WTC11 (cell line): ENCODE data around the gene STRA8. TPM values are rescaled to one million over a fixed set of nuclear protein-coding genes. Genes with fewer than 3 reads are reported as not detected.

Source experiments
- ATAC-seq: fragments of 200-7000 bp; cut with Tn5 transposase; 2 replicates; pipeline ENCODE4 v1.10.0; 2021; ENCODE audit warnings: mild to moderate bottlenecking, moderate library complexity
- CTCF ChIA-PET: fragments of 300-600 bp; sonication (Branson Sonifier 250); formaldehyde crosslinking; loops from one replicate; lab custom pipeline; 2021; ENCODE audit warnings: antibody characterized with exemption; lab: Charles Lee
- POLR2A ChIA-PET: fragments of 350-600 bp; sonication (Branson Sonifier 250); formaldehyde crosslinking; loops from one replicate; lab custom pipeline; 2021; ENCODE audit warnings: antibody characterized with exemption; lab: Charles Lee
- DNase-seq: peaks from one replicate; pipeline ENCODE4 v3.0.0; 2021; ENCODE audit warnings: low spot score
- H3K27ac Mint-ChIP-seq: 2 replicates; pipeline ENCODE4 v1.8.0; 2021; ENCODE audit warnings: mixed read lengths
- H3K27me3 Mint-ChIP-seq: 2 replicates; pipeline ENCODE4 v1.8.0; 2021; ENCODE audit warnings: low read depth, mild to moderate bottlenecking, moderate library complexity, mixed read lengths
- H3K36me3 Mint-ChIP-seq: 2 replicates; pipeline ENCODE4 v1.8.0; 2021; ENCODE audit warnings: mixed read lengths
- H3K4me1 Mint-ChIP-seq: 2 replicates; pipeline ENCODE4 v1.8.0; 2022; ENCODE audit warnings: mixed read lengths
- H3K4me3 Mint-ChIP-seq: 2 replicates; pipeline ENCODE4 v1.8.0; 2021; ENCODE audit warnings: mild to moderate bottlenecking, moderate library complexity, mixed read lengths
- H3K9me3 Mint-ChIP-seq: 2 replicates; pipeline ENCODE4 v1.8.0; 2021; ENCODE audit warnings: mixed read lengths
- CBFB ChIP-seq: sonication (generic); formaldehyde crosslinking; IDR thresholded peaks from 2 replicates; pipeline ENCODE4 v1.8.1; 2022; ENCODE audit warnings: mild to moderate bottlenecking, low read depth, missing genetic modification reagents
- CREM ChIP-seq: sonication (generic); formaldehyde crosslinking; IDR thresholded peaks from 2 replicates; pipeline ENCODE4 v1.8.1; 2022; ENCODE audit warnings: mild to moderate bottlenecking, missing genetic modification reagents, moderate library complexity
- E2F1 ChIP-seq: sonication (generic); formaldehyde crosslinking; IDR thresholded peaks from 2 replicates; pipeline ENCODE4 v1.8.0; 2022; ENCODE audit warnings: mild to moderate bottlenecking, missing genetic modification reagents
- ERG ChIP-seq: fragments of 250-450 bp; sonication (Bioruptor Pico); IDR thresholded peaks from 2 replicates; pipeline ENCODE4 v1.8.0; 2021; ENCODE audit warnings: mild to moderate bottlenecking
- FOXK1 ChIP-seq: sonication (generic); formaldehyde crosslinking; IDR thresholded peaks from 2 replicates; pipeline ENCODE4 v1.8.0; 2022; ENCODE audit warnings: mild to moderate bottlenecking, moderate library complexity, missing genetic modification reagents
- NFATC4 ChIP-seq: fragments of 250-450 bp; sonication (Bioruptor Pico); IDR thresholded peaks from 2 replicates; pipeline ENCODE4 v1.9.0; 2021; ENCODE audit warnings: mild to moderate bottlenecking
- NFE2L1 ChIP-seq: sonication (generic); formaldehyde crosslinking; IDR thresholded peaks from 2 replicates; pipeline ENCODE4 v1.8.1; 2023; ENCODE audit warnings: missing genetic modification reagents
- PRRX2 ChIP-seq: fragments of 250-450 bp; sonication (Bioruptor Pico); IDR thresholded peaks from 2 replicates; pipeline ENCODE4 v1.8.0; 2021; ENCODE audit warnings: mild to moderate bottlenecking
- SMAD4 ChIP-seq: sonication (generic); formaldehyde crosslinking; IDR thresholded peaks from 2 replicates; pipeline ENCODE4 v1.8.0; 2022; ENCODE audit warnings: mild to moderate bottlenecking, missing genetic modification reagents
- TCF7 ChIP-seq: sonication (generic); formaldehyde crosslinking; IDR thresholded peaks from 2 replicates; pipeline ENCODE4 v1.8.0; 2022; ENCODE audit warnings: mild to moderate bottlenecking, low read depth, missing genetic modification reagents, moderate library complexity
- TEAD1 ChIP-seq: sonication (generic); formaldehyde crosslinking; IDR thresholded peaks from 2 replicates; pipeline ENCODE4 v1.8.0; 2022; ENCODE audit warnings: mild to moderate bottlenecking, missing genetic modification reagents
- TEAD4 ChIP-seq: sonication (generic); formaldehyde crosslinking; IDR thresholded peaks from 2 replicates; pipeline ENCODE4 v1.8.0; 2022; ENCODE audit warnings: mild to moderate bottlenecking, missing genetic modification reagents
- USF1 ChIP-seq: sonication (generic); formaldehyde crosslinking; IDR thresholded peaks from 2 replicates; pipeline ENCODE4 v1.8.0; 2022; ENCODE audit warnings: mild to moderate bottlenecking, missing genetic modification reagents
- ZBTB21 ChIP-seq: sonication (generic); formaldehyde crosslinking; IDR thresholded peaks from 2 replicates; pipeline ENCODE4 v1.8.1; 2023; ENCODE audit warnings: mild to moderate bottlenecking, missing genetic modification reagents, borderline replicate concordance
- ZBTB43 ChIP-seq: sonication (generic); formaldehyde crosslinking; IDR thresholded peaks from 2 replicates; pipeline ENCODE4 v1.8.1; 2023; ENCODE audit warnings: mild to moderate bottlenecking, missing genetic modification reagents
- ZNF219 ChIP-seq: sonication (generic); formaldehyde crosslinking; IDR thresholded peaks from 2 replicates; pipeline ENCODE4 v1.8.0; 2023; ENCODE audit warnings: missing genetic modification reagents, mild to moderate bottlenecking, borderline replicate concordance
- ZNF281 ChIP-seq: sonication (generic); formaldehyde crosslinking; IDR thresholded peaks from 2 replicates; pipeline ENCODE4 v1.8.0; 2023; ENCODE audit warnings: mild to moderate bottlenecking, missing genetic modification reagents
- total RNA-seq: library from RNA; stranded (reverse); gene quantifications from 3 replicates; pipeline ENCODE4 v1.2.3, GENCODE V29; 2021
- TF ChIP-seq, protein P1 (sequence below): sonication (generic); formaldehyde crosslinking; IDR thresholded peaks from 2 replicates; pipeline ENCODE4 v1.8.0; 2023; ENCODE audit warnings: missing genetic modification reagents
- TF ChIP-seq, protein P2 (sequence below): sonication (generic); formaldehyde crosslinking; IDR thresholded peaks from 2 replicates; pipeline ENCODE4 v1.8.1; 2023; ENCODE audit warnings: mild to moderate bottlenecking, missing genetic modification reagents
- TF ChIP-seq, protein P3 (sequence below): sonication (generic); formaldehyde crosslinking; IDR thresholded peaks from 2 replicates; pipeline ENCODE4 v1.8.0; 2022; ENCODE audit warnings: mild to moderate bottlenecking, missing genetic modification reagents

Gene STRA8
- total RNA-seq, 1 experiment from 2014 or later = not detected

- H3K36me3 Mint-ChIP-seq = no peaks in the 10 kb centered on the region
- TF ChIP-seq NFATC4 (CRISPR knock-in tag) (no peak), FOXK1 (no peak), USF1 (CRISPR knock-in tag) (no peak), PRRX2 (CRISPR knock-in tag) (no peak), TEAD4 (CRISPR knock-in tag) (no peak), SMAD4 (no peak), E2F1 (CRISPR knock-in tag) (no peak), TEAD1 (CRISPR knock-in tag) (no peak), CBFB (CRISPR knock-in tag) (no peak), ERG (CRISPR knock-in tag) (no peak), ZBTB21 (CRISPR knock-in tag) (no peak), CREM (CRISPR knock-in tag) (no peak), ZNF281 (CRISPR knock-in tag) (no peak), TCF7 (CRISPR knock-in tag) (no peak), ZNF219 (no peak), NFE2L1 (no peak), ZBTB43 (CRISPR knock-in tag) (no peak)
- TF ChIP-seq, protein P1, sequence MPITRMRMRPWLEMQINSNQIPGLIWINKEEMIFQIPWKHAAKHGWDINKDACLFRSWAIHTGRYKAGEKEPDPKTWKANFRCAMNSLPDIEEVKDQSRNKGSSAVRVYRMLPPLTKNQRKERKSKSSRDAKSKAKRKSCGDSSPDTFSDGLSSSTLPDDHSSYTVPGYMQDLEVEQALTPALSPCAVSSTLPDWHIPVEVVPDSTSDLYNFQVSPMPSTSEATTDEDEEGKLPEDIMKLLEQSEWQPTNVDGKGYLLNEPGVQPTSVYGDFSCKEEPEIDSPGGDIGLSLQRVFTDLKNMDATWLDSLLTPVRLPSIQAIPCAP (CRISPR knock-in tag) = no peak
- TF ChIP-seq, protein P2, sequence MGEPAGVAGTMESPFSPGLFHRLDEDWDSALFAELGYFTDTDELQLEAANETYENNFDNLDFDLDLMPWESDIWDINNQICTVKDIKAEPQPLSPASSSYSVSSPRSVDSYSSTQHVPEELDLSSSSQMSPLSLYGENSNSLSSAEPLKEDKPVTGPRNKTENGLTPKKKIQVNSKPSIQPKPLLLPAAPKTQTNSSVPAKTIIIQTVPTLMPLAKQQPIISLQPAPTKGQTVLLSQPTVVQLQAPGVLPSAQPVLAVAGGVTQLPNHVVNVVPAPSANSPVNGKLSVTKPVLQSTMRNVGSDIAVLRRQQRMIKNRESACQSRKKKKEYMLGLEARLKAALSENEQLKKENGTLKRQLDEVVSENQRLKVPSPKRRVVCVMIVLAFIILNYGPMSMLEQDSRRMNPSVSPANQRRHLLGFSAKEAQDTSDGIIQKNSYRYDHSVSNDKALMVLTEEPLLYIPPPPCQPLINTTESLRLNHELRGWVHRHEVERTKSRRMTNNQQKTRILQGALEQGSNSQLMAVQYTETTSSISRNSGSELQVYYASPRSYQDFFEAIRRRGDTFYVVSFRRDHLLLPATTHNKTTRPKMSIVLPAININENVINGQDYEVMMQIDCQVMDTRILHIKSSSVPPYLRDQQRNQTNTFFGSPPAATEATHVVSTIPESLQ (CRISPR knock-in tag) = no peak
- TF ChIP-seq, protein P3, sequence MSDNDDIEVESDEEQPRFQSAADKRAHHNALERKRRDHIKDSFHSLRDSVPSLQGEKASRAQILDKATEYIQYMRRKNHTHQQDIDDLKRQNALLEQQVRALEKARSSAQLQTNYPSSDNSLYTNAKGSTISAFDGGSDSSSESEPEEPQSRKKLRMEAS = no peak
- TF ChIP-seq, all 79 proteins: peak for 0
- no peak overlapping the region for H3K27ac Mint-ChIP-seq
- DNase-seq (no peak), ATAC-seq (peak; percentile 76)
- H3K4me3 Mint-ChIP-seq = no peak overlapping the region
- H3K27me3 Mint-ChIP-seq = no peaks in the 10 kb centered on the region; the same call in 1 of the 2 replicates
- peaks cover 14% of the 10 kb centered on the region for H3K4me1 Mint-ChIP-seq
- CTCF ChIA-PET = interaction anchor here (0.6 to 5.2 kb wide), 3 partner anchors 9 to 403 kb away, joined by 4 to 52 read pairs (median 4); no protein-coding TSS in a partner anchor
- H3K9me3 Mint-ChIP-seq = peaks cover 4% of the 10 kb centered on the region
- POLR2A ChIA-PET = no interaction called here
Observed at GRCh38 chr7:135259702-135260101, 26.1 kb downstream of the STRA8 start.
